T-helper 2 cell treated with Interferon-gamma antibody and Interleukin-4, amounts not matched to agents 5 μg/mL and 100 μg/mL, for 36 hours (primary cell): ENCODE data around the gene JMJD1C.
"Not testable (repeated sequence)": the region's sequence is repeated elsewhere in the genome, so short reads cannot be mapped to it uniquely, and the experiment has no call there.

Source experiments
- DNase-seq: peaks from one replicate; pipeline ENCODE4 v3.0.0; 2021; ENCODE audit warnings: low spot score
- H3K27ac Mint-ChIP-seq: one replicate; pipeline ENCODE4 v1.8.0; 2021; ENCODE audit warnings: mild to moderate bottlenecking, mixed read lengths
- H3K27me3 Mint-ChIP-seq: one replicate; pipeline ENCODE4 v1.8.0; 2021; ENCODE audit warnings: low read depth, mixed read lengths
- H3K36me3 Mint-ChIP-seq: one replicate; pipeline ENCODE4 v1.8.0; 2021; ENCODE audit warnings: low read depth, mixed read lengths
- H3K4me1 Mint-ChIP-seq: one replicate; pipeline ENCODE4 v1.8.0; 2021; ENCODE audit warnings: low read depth, mixed read lengths
- H3K4me3 Mint-ChIP-seq: one replicate; pipeline ENCODE4 v1.8.0; 2022; ENCODE audit warnings: mild to moderate bottlenecking, moderate library complexity, mixed read lengths
- H3K9me3 Mint-ChIP-seq: one replicate; pipeline ENCODE4 v1.8.0; 2021; ENCODE audit warnings: mixed read lengths

JMJD1C gene

GRCh38 chr10:63241841-63242281, 223.9 kb downstream of the JMJD1C start:
- DNase-seq = no peak
- Mint-ChIP-seq H3K27ac (peak overlapping the region; percentile 62), H3K36me3 (peaks cover 34% of the 10 kb centered on the region), H3K4me1 (peaks cover 61% of the 10 kb centered on the region), H3K9me3 (peaks cover 12% of the 10 kb centered on the region), H3K27me3 (no peaks in the 10 kb centered on the region), H3K4me3 (peak overlapping the region; percentile 75)

GRCh38 chr10:63240807-63241206, 225.0 kb downstream of the JMJD1C start:
- Mint-ChIP-seq H3K4me3 (peak overlapping the region; percentile 58), H3K27me3 (no peaks in the 10 kb centered on the region), H3K4me1 (peaks cover 62% of the 10 kb centered on the region), H3K36me3 (peaks cover 26% of the 10 kb centered on the region), H3K27ac (no peak overlapping the region), H3K9me3 (peaks cover 6% of the 10 kb centered on the region)
- DNase-seq = no peak

- no peak for DNase-seq
- no peak overlapping the region for H3K4me3 Mint-ChIP-seq
- H3K27ac Mint-ChIP-seq = no peak overlapping the region
- H3K9me3 Mint-ChIP-seq = no peaks in the 10 kb centered on the region
- no peaks in the 10 kb centered on the region for H3K27me3 Mint-ChIP-seq
- H3K36me3 Mint-ChIP-seq = peaks cover 14% of the 10 kb centered on the region
- peaks cover 49% of the 10 kb centered on the region for H3K4me1 Mint-ChIP-seq
Observed at GRCh38 chr10:63238501-63238900, 227.3 kb downstream of the JMJD1C start.

- Mint-ChIP-seq H3K9me3 (no peaks in the 10 kb centered on the region), H3K4me3 (peak overlapping the region; percentile 24), H3K27ac (peak overlapping the region; percentile 39), H3K36me3 (peaks cover 16% of the 10 kb centered on the region), H3K4me1 (peaks cover 50% of the 10 kb centered on the region), H3K27me3 (no peaks in the 10 kb centered on the region)
- DNase-seq = no peak
Observed at GRCh38 chr10:63237396-63237795, 228.4 kb downstream of the JMJD1C start.

- Mint-ChIP-seq H3K27me3 (no peaks in the 10 kb centered on the region), H3K27ac (peak overlapping the region; percentile 71), H3K4me3 (peak overlapping the region; percentile 51), H3K36me3 (peaks cover 16% of the 10 kb centered on the region), H3K9me3 (no peaks in the 10 kb centered on the region), H3K4me1 (peaks cover 43% of the 10 kb centered on the region)
- DNase-seq = peak; percentile 37
Observed at GRCh38 chr10:63236113-63236935, 229.5 kb downstream of the JMJD1C start.

- not testable (repeated sequence) for H3K27ac Mint-ChIP-seq, H3K4me3 Mint-ChIP-seq, H3K9me3 Mint-ChIP-seq, DNase-seq, H3K27me3 Mint-ChIP-seq
- Mint-ChIP-seq H3K36me3 (peaks cover 17% of the 10 kb centered on the region), H3K4me1 (peaks cover 37% of the 10 kb centered on the region)
Observed at GRCh38 chr10:63235136-63235535, 230.6 kb downstream of the JMJD1C start.

GRCh38 chr10:63229161-63229560, 236.6 kb downstream of the JMJD1C start:
- H3K36me3 Mint-ChIP-seq = peaks cover 9% of the 10 kb centered on the region
- peaks cover 36% of the 10 kb centered on the region for H3K4me1 Mint-ChIP-seq
- H3K4me3 Mint-ChIP-seq = no peak overlapping the region
- no peaks in the 10 kb centered on the region for H3K27me3 Mint-ChIP-seq
- H3K27ac Mint-ChIP-seq = no peak overlapping the region
- DNase-seq = no peak
- H3K9me3 Mint-ChIP-seq = no peaks in the 10 kb centered on the region

GRCh38 chr10:63228237-63228636, 237.5 kb downstream of the JMJD1C start:
- no peak for DNase-seq
- Mint-ChIP-seq H3K4me1 (peaks cover 36% of the 10 kb centered on the region), H3K36me3 (peaks cover 9% of the 10 kb centered on the region), H3K9me3 (no peaks in the 10 kb centered on the region), H3K4me3 (no peak overlapping the region), H3K27me3 (no peaks in the 10 kb centered on the region), H3K27ac (peak overlapping the region; percentile 13)

- peak overlapping the region; percentile 89 for H3K27ac Mint-ChIP-seq
- H3K36me3 Mint-ChIP-seq = peaks cover 11% of the 10 kb centered on the region
- H3K9me3 Mint-ChIP-seq = no peaks in the 10 kb centered on the region
- peak overlapping the region; percentile 63 for H3K4me3 Mint-ChIP-seq
- H3K27me3 Mint-ChIP-seq = no peaks in the 10 kb centered on the region
- peaks cover 36% of the 10 kb centered on the region for H3K4me1 Mint-ChIP-seq
- no peak for DNase-seq
Observed at GRCh38 chr10:63227207-63227895, 238.4 kb downstream of the JMJD1C start.

- Mint-ChIP-seq H3K4me3 (no peak overlapping the region), H3K27ac (no peak overlapping the region), H3K4me1 (peaks cover 58% of the 10 kb centered on the region), H3K27me3 (no peaks in the 10 kb centered on the region), H3K36me3 (peaks cover 15% of the 10 kb centered on the region), H3K9me3 (no peaks in the 10 kb centered on the region)
- no peak for DNase-seq
Observed at GRCh38 chr10:63224241-63224640, 241.5 kb downstream of the JMJD1C start.

- peak overlapping the region; percentile 72 for H3K27ac Mint-ChIP-seq
- no peak overlapping the region for H3K4me3 Mint-ChIP-seq
- no peaks in the 10 kb centered on the region for H3K9me3 Mint-ChIP-seq
- peaks cover 16% of the 10 kb centered on the region for H3K36me3 Mint-ChIP-seq
- no peak for DNase-seq
- H3K27me3 Mint-ChIP-seq = no peaks in the 10 kb centered on the region
- peaks cover 56% of the 10 kb centered on the region for H3K4me1 Mint-ChIP-seq
Observed at GRCh38 chr10:63221950-63222349, 243.8 kb downstream of the JMJD1C start.

- no peak for DNase-seq
- Mint-ChIP-seq H3K9me3 (no peaks in the 10 kb centered on the region), H3K36me3 (peaks cover 22% of the 10 kb centered on the region), H3K27me3 (no peaks in the 10 kb centered on the region), H3K4me1 (peaks cover 45% of the 10 kb centered on the region), H3K4me3 (no peak overlapping the region), H3K27ac (no peak overlapping the region)
Observed at GRCh38 chr10:63219749-63220148, 246.0 kb downstream of the JMJD1C start.

GRCh38 chr10:63217120-63217605, 248.6 kb downstream of the JMJD1C start:
- peaks cover 1% of the 10 kb centered on the region for H3K9me3 Mint-ChIP-seq
- peak overlapping the region; percentile 41 for H3K27ac Mint-ChIP-seq
- DNase-seq = no peak

GRCh38 chr10:63214571-63214970, 251.2 kb downstream of the JMJD1C start:
- H3K4me3 Mint-ChIP-seq = no peak overlapping the region
- H3K9me3 Mint-ChIP-seq = peaks cover 7% of the 10 kb centered on the region
- H3K27ac Mint-ChIP-seq = peak overlapping the region; percentile 17
- peaks cover 32% of the 10 kb centered on the region for H3K4me1 Mint-ChIP-seq
- H3K27me3 Mint-ChIP-seq = no peaks in the 10 kb centered on the region
- DNase-seq = no peak
- peaks cover 47% of the 10 kb centered on the region for H3K36me3 Mint-ChIP-seq

More at GRCh38 chr10:63217120-63217605, 248.6 kb downstream of the JMJD1C start:
- no peaks in the 10 kb centered on the region for H3K27me3 Mint-ChIP-seq
- H3K4me1 Mint-ChIP-seq = peaks cover 43% of the 10 kb centered on the region
- H3K4me3 Mint-ChIP-seq = peak overlapping the region; percentile 24
- H3K36me3 Mint-ChIP-seq = peaks cover 34% of the 10 kb centered on the region
